HL-60/S4 treated with retinoic acid at 250 ng/mL for 4 days and 3 days (cell line): ENCODE measurements around the gene KMT2C.
"Not testable (repeated sequence)": the region's sequence is repeated elsewhere in the genome, so short reads cannot be mapped to it uniquely, and the experiment has no call there.

Experiments
- in situ Hi-C: fragments of 300-500 bp; cut with MboI; formaldehyde crosslinking; loops from 2 replicates; pipeline ENCODE4 v1.7.0; 2022; ENCODE audit warnings: low sequenced_read_pairs

The KMT2C gene

DNA sequence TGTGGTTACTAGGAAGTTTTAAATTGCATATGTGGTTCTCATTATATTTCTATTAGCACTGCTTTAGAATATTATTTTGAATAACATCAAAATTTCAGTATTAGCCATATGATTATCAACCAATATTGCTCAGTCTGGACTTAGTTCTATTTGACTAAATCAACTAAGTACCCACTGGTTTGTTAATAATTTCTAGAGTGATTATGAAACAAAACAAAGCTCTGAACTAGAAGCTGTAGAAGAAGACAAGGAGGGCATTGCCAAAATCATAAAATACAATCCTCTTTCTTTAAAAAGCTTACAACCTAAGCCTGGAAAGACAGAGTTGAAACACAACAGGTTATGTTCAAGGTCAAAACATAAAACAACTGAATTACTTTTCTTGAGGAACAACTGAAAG lies 204.7 kb downstream of the KMT2C start:
- in situ Hi-C loops, result no loop called here

GRCh38 chr7:152219556-152219955 lies 216.2 kb downstream of the KMT2C start:
- in situ Hi-C loops, result not testable (repeated sequence)

- in situ Hi-C loops, result not testable (repeated sequence)
These were observed 227.0 kb downstream of the KMT2C start for GRCh38 chr7:152208766-152209165.

DNA sequence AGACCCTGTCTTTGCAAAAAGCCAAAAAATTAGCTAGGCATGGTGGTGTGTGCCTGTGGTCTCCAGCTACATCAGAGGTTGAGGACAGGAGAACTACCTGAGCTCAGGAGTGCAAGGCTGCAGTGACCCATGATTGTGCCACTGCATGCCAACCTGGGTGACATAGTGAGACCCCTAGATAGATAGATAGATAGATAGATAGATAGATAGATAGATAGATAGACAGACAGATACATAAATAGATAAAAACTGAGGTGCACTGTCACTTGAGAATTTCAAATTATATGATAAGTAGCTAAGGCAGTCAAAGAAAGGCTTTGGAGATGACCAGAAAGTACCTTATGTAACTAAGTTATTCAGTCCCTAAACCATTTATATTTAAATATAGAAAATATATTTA lies 231.4 kb downstream of the KMT2C start:
- in situ Hi-C loops, result not testable (repeated sequence)

- in situ Hi-C loops, result no loop called here
These were observed 232.7 kb downstream of the KMT2C start for GRCh38 chr7:152203095-152203494.

- in situ Hi-C loops, result no loop called here
These were observed 233.7 kb downstream of the KMT2C start for GRCh38 chr7:152202056-152202455.

GRCh38 chr7:152200395-152200794 lies 235.4 kb downstream of the KMT2C start:
- in situ Hi-C loops, result no loop called here

- in situ Hi-C loops, result no loop called here
These were observed 239.4 kb downstream of the KMT2C start for GRCh38 chr7:152196391-152196790.

- in situ Hi-C loops, result no loop called here
These were observed 241.9 kb downstream of the KMT2C start for GRCh38 chr7:152193880-152194279.

- in situ Hi-C loops, result no loop called here
These were observed 246.7 kb downstream of the KMT2C start for GRCh38 chr7:152189061-152189460.

DNA sequence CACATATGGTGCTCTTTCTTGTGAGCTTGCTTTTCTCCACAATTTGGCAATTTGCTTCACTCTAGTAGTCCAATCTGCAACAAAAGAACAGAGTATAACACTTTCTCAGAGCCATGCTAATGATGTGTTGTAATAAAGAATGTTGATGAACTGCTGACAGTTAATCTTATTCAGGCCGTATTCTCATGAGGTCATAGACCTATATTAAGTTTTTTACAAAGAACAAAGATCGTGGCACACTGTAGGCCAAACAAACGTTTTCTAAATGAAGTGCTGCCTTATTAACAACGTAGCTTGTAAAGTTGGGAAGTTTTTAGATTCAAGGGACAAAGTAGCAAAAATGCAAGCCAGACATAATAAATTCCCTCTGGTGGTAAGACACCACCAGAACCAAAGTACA lies 250.2 kb downstream of the KMT2C start:
- in situ Hi-C loops, result no loop called here

GRCh38 chr7:152180587-152180986 lies 255.2 kb downstream of the KMT2C start:
- in situ Hi-C loops, result no loop called here

DNA sequence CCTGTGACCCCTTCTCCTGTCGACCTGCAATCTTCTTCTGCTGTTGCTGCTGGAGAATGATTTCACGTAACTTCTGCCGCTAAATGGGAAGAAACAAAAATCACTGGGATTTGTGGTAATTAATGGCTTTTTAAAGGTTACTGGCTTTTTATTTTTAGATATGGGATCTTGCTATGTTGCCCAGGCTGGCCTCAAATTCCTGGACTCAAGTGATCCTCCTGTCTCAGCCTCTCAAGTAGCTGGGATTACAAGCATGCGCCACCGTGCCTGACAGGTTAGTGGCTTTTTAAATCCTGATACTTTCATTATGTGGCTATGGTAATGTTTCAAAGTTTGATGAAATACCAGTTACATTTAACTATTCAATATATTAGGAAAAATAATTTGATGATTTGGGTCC lies 255.8 kb downstream of the KMT2C start:
- in situ Hi-C loops, result no loop called here

- in situ Hi-C loops, result no loop called here
These were observed 257.3 kb downstream of the KMT2C start for GRCh38 chr7:152178405-152179058.

GRCh38 chr7:152177681-152178404 lies 258.0 kb downstream of the KMT2C start:
- in situ Hi-C loops, result no loop called here

- in situ Hi-C loops, result no loop called here
These were observed 259.0 kb downstream of the KMT2C start for GRCh38 chr7:152176797-152177196.

- in situ Hi-C loops, result no loop called here
These were observed 262.3 kb downstream of the KMT2C start for GRCh38 chr7:152173372-152174070.

DNA sequence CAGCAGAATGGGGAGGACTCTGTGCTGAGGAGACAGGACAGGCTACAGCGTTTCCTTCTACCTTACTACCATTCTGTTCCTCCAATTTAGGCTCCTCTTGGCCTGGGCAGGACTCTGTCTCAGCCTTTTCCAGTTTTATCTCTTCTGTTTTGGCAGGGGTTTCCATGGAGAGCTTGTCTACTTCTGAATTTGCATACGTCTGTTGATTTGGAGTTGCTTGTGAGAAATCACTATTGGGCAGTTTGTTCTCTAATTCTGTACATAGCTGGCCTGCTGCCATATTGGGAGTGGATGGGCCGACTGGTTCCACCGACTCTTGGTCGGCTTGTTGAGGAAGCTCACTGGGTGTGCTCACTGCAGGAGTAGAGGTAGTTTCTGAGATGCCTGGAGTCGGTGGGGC lies 273.5 kb downstream of the KMT2C start:
- in situ Hi-C loops, result no loop called here

DNA sequence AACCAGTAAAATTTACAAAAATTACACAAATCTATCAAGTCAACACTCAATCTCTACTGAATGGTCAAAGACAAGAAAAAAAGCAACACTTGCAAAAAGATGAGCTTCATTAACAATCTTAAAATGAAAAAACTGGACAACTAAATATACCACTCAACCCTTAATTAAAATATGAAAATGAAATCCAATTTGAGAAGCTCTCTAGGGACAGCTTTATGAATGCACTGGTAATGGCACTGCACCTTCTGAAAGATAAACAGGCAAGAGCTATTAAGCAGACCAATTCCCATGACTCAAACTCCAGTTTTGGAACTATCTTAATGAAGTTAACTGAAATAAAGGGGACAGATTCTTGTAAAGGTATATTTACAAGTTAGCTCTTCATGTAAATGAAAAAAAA lies 274.6 kb downstream of the KMT2C start:
- in situ Hi-C loops, result no loop called here

DNA sequence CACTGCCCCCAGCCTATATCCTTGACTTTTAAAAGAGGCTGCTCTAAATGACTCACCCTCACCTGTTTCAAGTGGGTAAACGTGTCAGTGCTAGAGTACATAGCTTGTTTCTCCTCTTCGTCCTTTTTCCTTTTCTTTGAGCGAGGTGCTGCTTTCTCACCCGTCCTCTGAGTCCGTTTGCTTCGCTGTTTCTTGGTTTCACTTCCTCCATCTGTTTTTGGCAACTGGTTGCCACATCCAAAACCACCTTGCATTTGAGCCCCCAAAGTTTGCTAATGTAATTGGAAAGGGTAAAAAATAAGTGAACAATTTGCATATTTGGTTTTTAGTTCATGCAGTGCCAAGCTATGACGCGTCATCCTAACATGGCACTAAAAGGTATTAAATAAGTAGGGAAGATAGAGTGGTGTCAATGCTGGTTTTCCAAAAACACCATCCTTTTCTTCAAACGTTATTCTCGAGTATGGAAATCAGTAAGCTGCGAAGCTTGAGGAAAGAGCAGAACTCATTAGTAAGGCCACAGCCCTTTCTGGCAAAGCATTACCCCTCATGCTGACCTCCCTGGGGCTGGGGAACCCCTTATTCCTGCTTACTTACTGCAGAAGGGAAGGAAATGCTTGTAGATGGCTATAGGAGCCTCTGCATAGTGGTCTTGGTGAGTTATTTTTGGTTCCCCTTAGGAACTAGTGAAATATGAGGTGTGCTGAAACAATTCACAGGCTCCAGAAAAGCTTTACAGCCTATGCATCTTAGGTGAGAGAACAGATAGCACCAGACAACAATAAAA lies 276.8 kb downstream of the KMT2C start:
- in situ Hi-C loops, result no loop called here

GRCh38 chr7:152152267-152152666 lies 283.5 kb downstream of the KMT2C start:
- in situ Hi-C loops, result no loop called here
